Loucy (cell line): ENCODE measurements around the gene SIGLEC7.

Source experiments
- H2AFZ ChIP-seq: fragments of 200-600 bp; sonication (generic); 2 replicates; pipeline ENCODE4 v1.6.0; 2016; ENCODE audit warnings: antibody characterized with exemption, mild to moderate bottlenecking, low read length, moderate library complexity
- H3F3A ChIP-seq: fragments of 200-600 bp; 2 replicates; pipeline ENCODE4 v1.6.0; 2016; ENCODE audit warnings: antibody characterized with exemption, low read depth, mild to moderate bottlenecking
- H3K27me3 ChIP-seq: fragments of 200-600 bp; sonication (generic); 2 replicates; pipeline ENCODE4 v1.6.1; 2014; ENCODE audit warnings: low read length, mild to moderate bottlenecking; ENCODE audit not compliant: insufficient read depth, poor library complexity, severe bottlenecking
- H3K36me3 ChIP-seq: fragments of 200-600 bp; sonication (generic); 2 replicates; pipeline ENCODE4 v1.6.1; 2016; ENCODE audit warnings: low read length; ENCODE audit not compliant: insufficient read depth
- H3K4me1 ChIP-seq: fragments of 200-600 bp; sonication (generic); 2 replicates; pipeline ENCODE4 v1.5.1; 2014; ENCODE audit warnings: low read length, mild to moderate bottlenecking; ENCODE audit not compliant: insufficient read depth, poor library complexity, severe bottlenecking
- H3K4me2 ChIP-seq: fragments of 200-600 bp; sonication (generic); 2 replicates; pipeline ENCODE4 v1.6.0; 2014; ENCODE audit warnings: antibody characterized with exemption, low read length, low read depth, mild to moderate bottlenecking; ENCODE audit not compliant: poor library complexity, severe bottlenecking
- H3K4me3 ChIP-seq: fragments of 200-600 bp; sonication (generic); 2 replicates; pipeline ENCODE4 v1.5.1; 2014; ENCODE audit warnings: low read length, mild to moderate bottlenecking, mixed read lengths; ENCODE audit not compliant: poor library complexity, severe bottlenecking
- H3K79me2 ChIP-seq: fragments of 200-600 bp; sonication (generic); 2 replicates; pipeline ENCODE4 v1.6.1; 2014; ENCODE audit warnings: low read length; ENCODE audit not compliant: insufficient read depth
- H3K9ac ChIP-seq: fragments of 200-600 bp; sonication (generic); 2 replicates; pipeline ENCODE4 v1.6.0; 2014; ENCODE audit warnings: mild to moderate bottlenecking, low read depth, low read length, moderate library complexity; ENCODE audit not compliant: poor library complexity, severe bottlenecking
- H3K9me2 ChIP-seq: fragments of 200-600 bp; sonication (generic); replicated peaks from 2 replicates; pipeline ENCODE4 v1.6.1; 2016; ENCODE audit warnings: low read depth, low read length, mixed read lengths
- H3K9me3 ChIP-seq: fragments of 200-600 bp; sonication (generic); 2 replicates; pipeline ENCODE4 v1.6.1; 2014; ENCODE audit warnings: mild to moderate bottlenecking, antibody characterized with exemption, low read length, low read depth; ENCODE audit not compliant: insufficient read depth
- H4K20me1 ChIP-seq: fragments of 200-600 bp; sonication (generic); 2 replicates; pipeline ENCODE4 v1.6.0; 2014; ENCODE audit warnings: antibody characterized with exemption, low read length, mild to moderate bottlenecking; ENCODE audit not compliant: insufficient read depth, poor library complexity, severe bottlenecking
- CTCF ChIP-seq: fragments of 200-600 bp; sonication (generic); conservative IDR thresholded peaks from 2 replicates; pipeline ENCODE4 v1.5.1; 2014; ENCODE audit warnings: mild to moderate bottlenecking, antibody characterized with exemption, low read length
- EZH2phosphoT487 ChIP-seq: fragments of 200-600 bp; IDR thresholded peaks from 2 replicates; pipeline ENCODE4 v1.6.1; 2018; ENCODE audit warnings: antibody characterized with exemption, mild to moderate bottlenecking, moderate library complexity, borderline replicate concordance

SIGLEC7 gene

GRCh38 chr19:51200071-51200666, 58.1 kb downstream of the SIGLEC7 start:
- Histone ChIP-seq H3K27me3 (no peaks in the 10 kb centered on the region), H3K9me2 (no peaks in the 10 kb centered on the region), H3K9ac (no peak overlapping the region), H3K4me1 (no peaks in the 10 kb centered on the region), H3F3A (no peaks in the 10 kb centered on the region), H3K36me3 (no peaks in the 10 kb centered on the region), H3K4me2 (no peak overlapping the region), H4K20me1 (no peaks in the 10 kb centered on the region), H3K4me3 (no peak overlapping the region), H3K9me3 (no peaks in the 10 kb centered on the region), H2AFZ (no peak overlapping the region), H3K79me2 (no peaks in the 10 kb centered on the region)
- TF ChIP-seq EZH2phosphoT487 = no peak
- TF ChIP-seq CTCF = no peak

GRCh38 chr19:51201712-51202111, 59.6 kb downstream of the SIGLEC7 start:
- H3K4me1 ChIP-seq = no peaks in the 10 kb centered on the region
- no peaks in the 10 kb centered on the region for H4K20me1 ChIP-seq
- no peak overlapping the region for H3K4me2 ChIP-seq
- H3F3A ChIP-seq = no peaks in the 10 kb centered on the region
- no peak overlapping the region for H3K9ac ChIP-seq
- no peak for TF ChIP-seq CTCF
- no peak for TF ChIP-seq EZH2phosphoT487
- no peaks in the 10 kb centered on the region for H3K79me2 ChIP-seq
- no peaks in the 10 kb centered on the region for H3K27me3 ChIP-seq
- H3K4me3 ChIP-seq = no peak overlapping the region
- no peaks in the 10 kb centered on the region for H3K9me2 ChIP-seq
- H2AFZ ChIP-seq = no peak overlapping the region
- H3K9me3 ChIP-seq = no peaks in the 10 kb centered on the region
- no peaks in the 10 kb centered on the region for H3K36me3 ChIP-seq
